Endometrial microvascular endothelial cells (primary cell): ENCODE measurements around the gene CYP4F22. TPM values are rescaled to one million over a fixed set of nuclear protein-coding genes. Genes with fewer than 3 reads are reported as not detected.

Experiments
- total RNA-seq: library from RNA; depleted of rRNA; stranded (reverse); fragments of >200 nt; gene quantifications from one replicate; pipeline ENCODE4 v1.2.3, GENCODE V29; 2015; ENCODE audit errors: inconsistent ontology term

CYP4F22 gene
- total RNA-seq, 1 donor from 2014 or later, result not detected

Other genes starting within 250 kb of the CYP4F22 start
- 40.8 TPM for gene BRD4, start 176.0 kb upstream of the CYP4F22 start, total RNA-seq
- gene AKAP8, start 128.7 kb upstream of the CYP4F22 start, total RNA-seq, result 21.2 TPM
- 45.8 TPM for gene AKAP8L, start 89.5 kb upstream of the CYP4F22 start, total RNA-seq
- gene WIZ, start 58.6 kb upstream of the CYP4F22 start, total RNA-seq, result 46.6 TPM
- gene RASAL3, start 44.0 kb upstream of the CYP4F22 start, total RNA-seq, result 30.0 TPM
- not detected for gene PGLYRP2, start 29.0 kb upstream of the CYP4F22 start, total RNA-seq
- not detected for gene CYP4F8, start 106.7 kb downstream of the CYP4F22 start, total RNA-seq
- gene CYP4F3, start 132.4 kb downstream of the CYP4F22 start, total RNA-seq, result not detected
- not detected for gene CYP4F12, start 164.6 kb downstream of the CYP4F22 start, total RNA-seq
- not detected for gene OR10H2, start 219.5 kb downstream of the CYP4F22 start, total RNA-seq
- gene OR10H3, start 229.5 kb downstream of the CYP4F22 start, total RNA-seq, result not detected